T1000 (cell line): Measurements from ENCODE around the gene SLAMF7.
"Not testable (repeated sequence)": the region's sequence is repeated elsewhere in the genome, so short reads cannot be mapped to it uniquely, and the experiment has no call there.

Source experiments
- DNase-seq: peaks from one replicate; lab custom pipeline; 2025; ENCODE audit warnings: mixed read lengths; lab: John Stamatoyannopoulos, UW

The SLAMF7 gene

GRCh38 chr1:160774886-160775719, 36.1 kb downstream of the SLAMF7 start:
- DNase-seq = no peak

DNA sequence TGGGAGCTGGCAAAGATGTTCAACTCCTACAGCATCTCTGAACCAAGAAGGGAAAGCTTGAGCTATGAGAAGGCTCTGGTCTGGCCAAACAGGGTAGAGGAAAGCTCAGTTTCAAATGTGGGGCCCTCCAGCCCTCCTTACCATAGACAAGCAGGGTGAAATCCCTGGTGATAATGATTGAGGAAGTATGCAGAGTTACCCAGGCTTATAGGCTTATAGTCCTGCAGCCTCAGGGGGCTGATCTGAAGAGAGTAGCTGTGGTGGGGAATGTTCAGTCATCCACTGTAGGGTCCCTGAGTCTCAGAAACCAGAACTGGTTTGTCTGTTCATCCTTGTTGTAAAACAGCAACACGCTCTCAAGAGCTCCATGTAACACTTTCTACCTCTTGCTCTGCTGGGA, 37.1 kb downstream of the SLAMF7 start:
- DNase-seq = no peak

- no peak for DNase-seq
Measured at GRCh38 chr1:160777486-160778089, 38.5 kb downstream of the SLAMF7 start.

DNA sequence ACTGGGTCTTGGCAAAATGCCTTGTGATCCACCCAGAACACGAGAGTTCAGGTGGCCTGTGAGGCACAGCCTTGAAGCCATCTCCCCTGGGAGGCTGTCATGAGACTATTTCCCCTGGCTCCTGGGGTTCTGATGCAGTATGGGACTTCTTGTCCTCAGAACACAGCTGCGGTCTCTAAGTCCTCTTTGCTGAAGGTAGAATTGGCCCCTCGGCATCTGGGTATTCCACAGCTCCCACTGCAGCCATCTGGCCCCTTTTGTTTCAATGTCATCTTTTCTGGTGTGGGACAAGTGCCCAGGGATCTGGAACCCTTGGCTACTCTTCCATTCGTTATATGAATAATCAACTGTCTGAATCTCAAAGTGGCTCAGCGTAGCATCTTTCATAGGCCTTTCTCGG, 39.9 kb downstream of the SLAMF7 start:
- DNase-seq = no peak

GRCh38 chr1:160779626-160780397, 40.8 kb downstream of the SLAMF7 start:
- DNase-seq = no peak

DNA sequence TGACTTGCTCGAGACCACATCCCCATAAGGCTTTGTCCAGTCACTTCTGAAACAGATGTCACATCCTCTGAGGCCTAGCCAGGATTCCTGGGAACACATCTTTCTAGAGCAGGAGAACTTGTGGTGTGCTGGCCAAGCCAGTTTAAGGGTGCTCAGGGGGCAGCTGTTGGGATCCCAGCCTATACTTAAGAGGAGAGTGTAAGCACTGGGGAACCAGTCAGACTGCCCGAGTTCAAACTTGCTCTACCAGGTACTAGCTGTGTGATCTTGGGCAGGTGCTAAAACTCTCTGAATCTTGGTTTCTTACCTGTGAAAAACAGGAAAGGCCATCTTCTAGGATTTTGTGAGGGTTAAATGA, 41.3 kb downstream of the SLAMF7 start:
- DNase-seq = no peak

DNA sequence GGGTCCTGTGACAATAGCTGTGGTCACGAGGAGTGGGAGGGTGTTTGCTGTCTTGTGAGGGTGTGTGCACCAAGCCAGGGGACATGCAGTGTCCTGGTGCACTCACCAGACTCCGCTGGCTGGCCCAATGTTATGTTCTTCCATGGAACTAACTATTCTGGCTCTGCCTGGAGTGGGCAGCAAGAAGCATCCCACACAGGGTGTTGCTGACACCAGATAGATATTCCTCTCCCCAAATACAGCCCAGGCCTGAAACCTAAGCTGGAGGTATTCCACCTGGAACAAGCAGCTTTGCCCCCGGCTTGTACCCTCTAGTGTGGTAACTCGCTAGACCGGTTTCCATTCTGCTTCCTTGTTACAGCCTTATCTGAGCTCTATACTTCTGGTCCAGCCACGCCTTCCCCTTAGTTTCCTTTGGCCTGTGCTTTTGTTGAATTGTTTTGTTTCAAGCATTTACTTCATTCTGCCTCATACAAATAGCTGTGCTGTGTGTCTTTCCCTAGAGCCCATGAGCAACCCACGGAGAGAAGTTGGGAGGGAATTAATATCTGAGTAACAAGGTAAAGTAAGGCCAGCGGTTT, 42.2 kb downstream of the SLAMF7 start:
- DNase-seq = no peak

DNA sequence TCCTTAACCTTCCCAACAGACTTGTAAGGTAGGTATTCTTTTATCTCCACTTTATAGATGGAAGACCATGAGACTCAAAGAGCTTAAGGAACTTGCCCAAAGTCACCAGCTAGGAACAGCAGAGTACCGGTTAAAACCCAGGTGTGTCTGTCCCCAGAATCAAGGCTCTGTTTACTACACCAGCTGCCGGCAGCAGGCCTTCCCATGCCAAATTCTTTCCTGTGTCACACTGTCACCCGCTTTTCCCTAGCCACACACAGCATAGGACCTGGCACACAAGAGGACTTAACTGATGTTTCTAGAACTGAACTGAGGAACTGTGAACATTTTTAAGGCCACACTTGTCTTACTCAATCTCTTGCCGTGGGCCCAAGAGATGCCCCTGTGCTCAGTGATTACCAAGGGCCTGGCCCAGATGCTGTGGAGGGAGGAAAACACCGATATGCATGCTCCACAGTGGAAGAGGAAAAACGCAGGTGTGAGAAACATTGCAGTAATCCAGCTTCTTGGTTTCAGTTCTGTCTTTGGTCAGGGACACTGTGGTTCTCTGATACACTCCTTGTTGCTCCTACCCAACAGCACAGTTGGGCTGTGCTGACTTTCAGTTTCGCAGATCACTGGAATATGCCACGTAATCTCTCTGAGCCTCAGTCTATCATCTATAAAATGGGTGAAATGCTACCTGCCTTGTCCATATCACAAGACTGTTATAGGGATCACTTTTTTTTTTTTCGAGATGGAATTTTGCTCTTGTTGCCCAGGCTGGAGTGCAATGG, 43.1 kb downstream of the SLAMF7 start:
- no peak for DNase-seq

DNA sequence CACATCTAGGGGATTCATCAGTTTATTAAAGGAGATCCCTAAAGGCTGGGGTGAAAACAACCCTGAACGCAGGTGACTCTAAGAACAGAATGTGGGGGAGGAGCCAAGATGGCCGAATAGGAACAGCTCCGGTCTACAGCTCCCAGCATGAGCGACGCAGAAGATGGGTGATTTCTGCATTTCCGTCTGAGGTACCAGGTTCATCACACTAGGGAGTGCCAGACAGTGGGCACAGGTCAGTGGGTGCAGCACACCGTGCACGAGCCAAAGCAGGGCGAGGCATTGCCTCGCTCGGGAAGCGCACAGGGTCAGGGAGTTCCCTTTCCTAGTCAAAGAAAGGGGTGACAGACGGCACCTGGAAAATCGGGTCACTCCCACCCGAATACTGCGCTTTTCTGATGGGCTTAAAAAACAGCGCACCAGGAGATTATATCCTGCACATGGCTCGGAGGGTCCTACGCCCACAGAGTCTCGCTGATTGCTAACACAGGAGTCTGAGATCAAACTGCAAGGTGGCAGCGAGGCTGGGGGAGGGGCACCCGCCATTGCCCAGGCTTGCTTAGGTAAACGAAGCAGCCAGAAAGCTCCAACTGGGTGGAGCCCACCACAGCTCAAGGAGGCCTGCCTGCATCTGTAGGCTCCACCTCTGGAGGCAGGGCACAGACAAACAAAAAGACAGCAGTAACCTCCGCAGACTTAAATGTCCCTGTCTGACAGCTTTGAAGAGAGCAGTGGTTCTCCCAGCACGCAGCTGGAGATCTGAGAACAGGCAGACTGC, 44.1 kb downstream of the SLAMF7 start:
- not testable (repeated sequence) for DNase-seq

GRCh38 chr1:160789051-160789701, 50.1 kb downstream of the SLAMF7 start:
- no peak for DNase-seq

DNA sequence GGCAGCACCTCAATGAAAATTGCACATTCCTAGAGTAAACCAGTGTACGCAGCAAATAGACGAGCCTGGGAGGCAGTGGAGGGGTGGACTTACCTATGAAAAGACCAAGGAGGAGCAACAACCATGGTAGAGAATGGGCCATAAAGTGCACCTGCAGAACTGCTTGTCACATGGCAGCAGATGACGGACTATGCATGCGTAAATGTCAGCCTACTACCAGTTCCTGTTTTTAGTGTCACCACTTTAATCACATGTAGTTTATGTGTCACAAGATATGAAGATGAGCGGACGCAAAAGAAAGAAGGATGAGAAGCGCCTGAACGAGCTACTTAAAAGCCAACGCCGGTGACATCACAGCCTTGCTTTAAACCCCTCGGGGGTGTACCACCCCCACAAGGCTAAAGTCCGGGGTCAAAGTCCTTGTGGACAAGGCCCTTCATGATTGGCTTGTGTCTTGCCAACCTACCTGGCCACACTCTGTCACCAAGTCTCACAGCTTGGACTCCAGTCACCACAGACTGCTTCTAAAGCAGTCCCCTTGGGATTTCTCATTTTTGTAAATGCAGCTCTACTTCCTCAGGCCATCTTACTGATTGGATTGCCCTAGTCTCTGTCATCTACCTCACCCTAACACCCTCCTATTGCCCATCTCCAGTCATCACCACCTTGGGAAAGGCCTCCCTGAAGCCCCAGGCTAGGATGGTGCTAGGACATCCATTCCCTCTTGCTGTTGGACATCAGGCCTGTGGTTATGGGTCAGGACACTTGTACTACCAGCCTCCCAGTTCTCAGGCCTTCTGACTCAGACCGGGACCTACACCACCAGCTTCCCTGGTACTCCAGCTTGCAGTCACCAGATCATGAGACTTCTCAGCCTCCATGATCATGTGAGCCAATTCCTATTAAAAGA, 50.9 kb downstream of the SLAMF7 start:
- no peak for DNase-seq

- DNase-seq = no peak
Measured at GRCh38 chr1:160794376-160794775, 55.3 kb downstream of the SLAMF7 start.

DNA sequence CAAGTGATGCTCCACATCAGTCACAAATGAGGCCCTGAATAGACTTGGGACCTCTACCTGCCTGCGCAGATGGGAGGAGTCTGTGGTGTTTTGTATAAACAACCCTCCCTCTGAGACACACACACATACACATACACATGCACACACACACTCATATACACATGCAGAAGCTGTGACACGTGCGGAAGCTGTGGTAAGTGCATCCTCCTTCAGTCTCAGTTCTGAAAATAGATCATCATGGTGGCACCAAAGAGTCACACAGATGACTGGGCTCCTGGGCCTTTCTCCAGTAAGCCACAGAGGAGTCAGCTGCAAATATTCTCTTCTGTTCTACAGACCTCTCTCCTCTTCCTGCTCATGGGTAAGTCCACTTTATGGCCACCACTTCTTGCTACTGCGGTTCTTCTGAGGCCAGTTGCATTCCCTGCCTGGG, 56.9 kb downstream of the SLAMF7 start, which contains the start of gene LY9:
Gene LY9 (plus strand): TSS at position 224 of the 433 bp plus-strand sequence. CDS start 14 bp downstream, at position 238.
- no peak for DNase-seq

- DNase-seq = no peak
Measured at GRCh38 chr1:160797271-160797709, 58.2 kb downstream of the SLAMF7 start.

GRCh38 chr1:160797861-160798273, 58.8 kb downstream of the SLAMF7 start:
- no peak for DNase-seq

DNA sequence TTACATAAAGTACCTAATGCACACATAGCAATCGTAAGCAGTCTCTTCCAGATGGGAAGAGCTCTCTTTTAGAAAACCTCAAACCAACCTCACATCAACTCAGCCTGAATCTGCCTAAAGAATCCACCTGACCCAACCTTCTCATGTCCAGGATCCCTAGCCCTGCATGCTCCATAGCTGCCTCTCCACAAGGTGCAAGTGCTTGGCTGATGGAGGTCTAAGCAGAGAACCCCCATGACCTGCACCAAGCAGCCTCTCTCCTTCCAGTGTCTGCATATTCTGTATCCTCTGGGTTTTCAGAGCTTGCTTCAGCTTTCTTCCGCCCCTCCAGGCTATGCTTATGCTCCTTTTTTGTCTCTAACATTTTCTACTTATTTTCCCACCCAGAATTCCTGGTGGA, 59.4 kb downstream of the SLAMF7 start:
- DNase-seq = no peak

GRCh38 chr1:160799641-160800040, 60.6 kb downstream of the SLAMF7 start:
- DNase-seq = no peak

DNA sequence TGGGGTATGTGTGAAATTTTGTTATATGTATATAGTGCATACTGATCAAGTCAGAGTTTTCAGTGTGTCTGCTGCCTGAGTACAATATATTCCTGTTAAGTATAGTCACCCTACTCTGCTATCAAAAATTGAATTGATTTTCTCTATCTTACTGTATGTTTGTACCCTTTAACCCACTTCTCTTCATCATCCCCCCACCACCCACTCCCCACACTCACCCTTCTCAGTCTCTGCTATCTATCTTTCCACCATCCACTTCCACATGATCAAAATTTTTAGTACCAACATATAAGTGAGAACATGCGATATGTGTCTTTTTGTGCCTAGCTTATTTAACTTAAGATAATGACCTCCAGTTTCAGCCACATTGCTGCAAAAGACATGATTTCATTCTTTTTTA, 61.1 kb downstream of the SLAMF7 start:
- DNase-seq = no peak
